Placental epithelial cell (primary cell): ENCODE data around the gene SLC1A1. TPM values are rescaled to one million over a fixed set of nuclear protein-coding genes. Genes with fewer than 3 reads are reported as not detected.

Source experiments
- total RNA-seq: library from RNA; depleted of rRNA; stranded (reverse); fragments of >200 nt; gene quantifications from 2 replicates; pipeline ENCODE4 v1.2.3, GENCODE V29; 2012

The SLC1A1 gene
- 3.1 and 3.9 TPM in 2 replicates for total RNA-seq

DNA sequence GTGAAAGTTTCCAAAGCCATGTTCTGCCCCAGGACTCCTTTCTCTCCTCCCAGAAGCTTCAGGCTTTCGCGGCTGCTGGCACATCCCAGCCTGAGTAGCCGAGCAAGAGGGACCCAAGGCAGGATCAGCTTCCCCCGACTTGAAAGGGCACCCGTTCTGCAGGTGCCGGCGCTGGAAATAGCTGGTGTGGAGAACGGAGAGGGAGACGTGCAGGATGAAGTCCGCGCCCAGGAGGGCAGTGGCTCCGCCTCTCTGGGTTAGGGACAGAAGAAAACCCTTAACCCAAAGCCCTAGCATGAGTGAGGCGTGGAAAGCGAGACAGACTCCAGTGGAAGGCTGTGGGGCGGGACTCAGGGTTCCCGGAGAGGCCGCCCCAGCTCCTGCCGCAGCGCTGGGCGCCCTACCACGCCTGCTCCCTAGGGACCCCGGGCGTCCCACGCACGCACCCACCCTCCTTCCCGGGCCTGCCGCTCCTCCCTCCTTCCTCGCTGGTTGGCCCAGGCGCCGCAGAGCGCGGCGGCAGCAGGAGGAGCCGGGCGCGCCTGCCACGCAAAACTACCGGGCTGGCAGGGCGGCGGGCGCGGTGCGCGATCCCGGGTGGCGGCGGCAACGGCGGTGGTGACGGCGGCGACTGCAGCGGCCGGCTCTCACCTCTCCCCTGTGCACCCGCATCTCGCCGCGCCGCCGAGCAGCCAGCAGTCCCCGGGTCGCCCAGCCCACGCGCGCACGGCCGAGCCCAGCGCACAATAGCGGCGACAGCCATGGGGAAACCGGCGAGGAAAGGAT lies at the start of gene SLC1A1:
SLC1A1 (plus strand) TSS at position 550 of the 786 bp plus-strand sequence; CDS start at position 762, 212 bp downstream.

Other genes with a start within 250 kb of the SLC1A1 start
- 80.1 and 122 TPM in 2 replicates for gene GLIS3, start 190.4 kb upstream of the SLC1A1 start, total RNA-seq
- gene PLPP6, start 171.8 kb downstream of the SLC1A1 start, total RNA-seq, result 10.2 and 11.7 TPM in 2 replicates
- 0.98 and 4.7 TPM in 2 replicates for gene SPATA6L, start 176.0 kb downstream of the SLC1A1 start, total RNA-seq
- gene CDC37L1, start 189.1 kb downstream of the SLC1A1 start, total RNA-seq, result 23.3 and 36.1 TPM in 2 replicates